22Rv1 (cell line): ENCODE measurements around the gene SCAF11.
"Not testable (repeated sequence)": the region's sequence is repeated elsewhere in the genome, so short reads cannot be mapped to it uniquely, and the experiment has no call there.

Experiments
- H3K27ac ChIP-seq: fragments of 450-650 bp; 2 replicates; pipeline ENCODE4 v1.5.1; 2017
- ZFX ChIP-seq: fragments of 450-650 bp; IDR thresholded peaks from 2 replicates; pipeline ENCODE4 v1.6.1; 2017; ENCODE audit warnings: antibody characterized with exemption, borderline replicate concordance
- TF ChIP-seq, protein P1 (sequence below): fragments of 450-650 bp; IDR thresholded peaks from 2 replicates; pipeline ENCODE4 v1.5.1; 2017; ENCODE audit warnings: mild to moderate bottlenecking

Gene SCAF11, protein sequence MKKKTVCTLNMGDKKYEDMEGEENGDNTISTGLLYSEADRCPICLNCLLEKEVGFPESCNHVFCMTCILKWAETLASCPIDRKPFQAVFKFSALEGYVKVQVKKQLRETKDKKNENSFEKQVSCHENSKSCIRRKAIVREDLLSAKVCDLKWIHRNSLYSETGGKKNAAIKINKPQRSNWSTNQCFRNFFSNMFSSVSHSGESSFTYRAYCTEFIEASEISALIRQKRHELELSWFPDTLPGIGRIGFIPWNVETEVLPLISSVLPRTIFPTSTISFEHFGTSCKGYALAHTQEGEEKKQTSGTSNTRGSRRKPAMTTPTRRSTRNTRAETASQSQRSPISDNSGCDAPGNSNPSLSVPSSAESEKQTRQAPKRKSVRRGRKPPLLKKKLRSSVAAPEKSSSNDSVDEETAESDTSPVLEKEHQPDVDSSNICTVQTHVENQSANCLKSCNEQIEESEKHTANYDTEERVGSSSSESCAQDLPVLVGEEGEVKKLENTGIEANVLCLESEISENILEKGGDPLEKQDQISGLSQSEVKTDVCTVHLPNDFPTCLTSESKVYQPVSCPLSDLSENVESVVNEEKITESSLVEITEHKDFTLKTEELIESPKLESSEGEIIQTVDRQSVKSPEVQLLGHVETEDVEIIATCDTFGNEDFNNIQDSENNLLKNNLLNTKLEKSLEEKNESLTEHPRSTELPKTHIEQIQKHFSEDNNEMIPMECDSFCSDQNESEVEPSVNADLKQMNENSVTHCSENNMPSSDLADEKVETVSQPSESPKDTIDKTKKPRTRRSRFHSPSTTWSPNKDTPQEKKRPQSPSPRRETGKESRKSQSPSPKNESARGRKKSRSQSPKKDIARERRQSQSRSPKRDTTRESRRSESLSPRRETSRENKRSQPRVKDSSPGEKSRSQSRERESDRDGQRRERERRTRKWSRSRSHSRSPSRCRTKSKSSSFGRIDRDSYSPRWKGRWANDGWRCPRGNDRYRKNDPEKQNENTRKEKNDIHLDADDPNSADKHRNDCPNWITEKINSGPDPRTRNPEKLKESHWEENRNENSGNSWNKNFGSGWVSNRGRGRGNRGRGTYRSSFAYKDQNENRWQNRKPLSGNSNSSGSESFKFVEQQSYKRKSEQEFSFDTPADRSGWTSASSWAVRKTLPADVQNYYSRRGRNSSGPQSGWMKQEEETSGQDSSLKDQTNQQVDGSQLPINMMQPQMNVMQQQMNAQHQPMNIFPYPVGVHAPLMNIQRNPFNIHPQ (N-terminal part only)

DNA sequence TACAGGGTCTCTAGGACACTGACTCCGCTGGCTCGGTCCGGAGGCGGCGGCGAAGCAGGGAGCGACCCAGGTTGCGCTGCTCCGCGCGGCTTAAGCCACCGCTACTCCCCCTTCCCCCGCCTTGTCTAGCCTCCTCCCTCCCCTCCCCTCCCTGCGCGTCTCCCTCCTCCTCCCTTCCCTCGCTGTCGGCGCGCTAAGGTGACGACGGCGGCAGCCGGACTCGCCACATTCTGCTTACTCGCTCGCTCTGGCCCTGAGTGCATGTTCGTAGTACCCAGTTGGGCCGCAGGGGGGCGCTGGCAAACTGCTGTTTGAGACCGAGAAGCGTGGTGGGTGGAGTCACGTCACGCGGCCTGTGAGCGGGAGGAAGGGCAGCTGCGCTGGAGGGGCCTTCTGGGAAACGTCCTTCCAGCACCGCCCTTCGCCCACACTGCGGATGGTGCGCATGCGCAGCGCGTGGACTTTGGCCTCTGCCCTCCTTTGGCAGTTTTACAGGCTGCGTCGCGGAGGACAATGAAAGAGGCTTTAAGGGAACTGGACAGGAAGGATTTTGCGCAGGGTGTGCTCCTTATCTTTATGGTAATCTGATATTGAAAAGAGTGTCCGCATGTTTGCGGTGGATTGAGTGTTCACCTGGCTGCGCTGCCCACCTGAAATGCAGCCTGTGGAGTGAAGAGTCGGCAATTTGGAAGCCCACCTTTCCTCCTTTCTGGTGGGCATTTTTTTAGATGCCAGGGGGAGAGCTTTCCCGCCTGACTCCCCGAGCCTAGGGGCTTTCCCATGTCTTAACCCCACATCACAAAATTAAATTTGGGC is at the start of gene SCAF11:
Gene SCAF11, minus strand, starts transcription at position 107 of the 816 bp plus-strand sequence. CDS start 26,407 bp downstream, outside the sequence.
- no peak for TF ChIP-seq ZFX
- TF ChIP-seq, protein P1, sequence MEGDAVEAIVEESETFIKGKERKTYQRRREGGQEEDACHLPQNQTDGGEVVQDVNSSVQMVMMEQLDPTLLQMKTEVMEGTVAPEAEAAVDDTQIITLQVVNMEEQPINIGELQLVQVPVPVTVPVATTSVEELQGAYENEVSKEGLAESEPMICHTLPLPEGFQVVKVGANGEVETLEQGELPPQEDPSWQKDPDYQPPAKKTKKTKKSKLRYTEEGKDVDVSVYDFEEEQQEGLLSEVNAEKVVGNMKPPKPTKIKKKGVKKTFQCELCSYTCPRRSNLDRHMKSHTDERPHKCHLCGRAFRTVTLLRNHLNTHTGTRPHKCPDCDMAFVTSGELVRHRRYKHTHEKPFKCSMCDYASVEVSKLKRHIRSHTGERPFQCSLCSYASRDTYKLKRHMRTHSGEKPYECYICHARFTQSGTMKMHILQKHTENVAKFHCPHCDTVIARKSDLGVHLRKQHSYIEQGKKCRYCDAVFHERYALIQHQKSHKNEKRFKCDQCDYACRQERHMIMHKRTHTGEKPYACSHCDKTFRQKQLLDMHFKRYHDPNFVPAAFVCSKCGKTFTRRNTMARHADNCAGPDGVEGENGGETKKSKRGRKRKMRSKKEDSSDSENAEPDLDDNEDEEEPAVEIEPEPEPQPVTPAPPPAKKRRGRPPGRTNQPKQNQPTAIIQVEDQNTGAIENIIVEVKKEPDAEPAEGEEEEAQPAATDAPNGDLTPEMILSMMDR: peak; percentile 99
- peak within 1 kb of the TSS; percentile 100 for H3K27ac ChIP-seq

DNA sequence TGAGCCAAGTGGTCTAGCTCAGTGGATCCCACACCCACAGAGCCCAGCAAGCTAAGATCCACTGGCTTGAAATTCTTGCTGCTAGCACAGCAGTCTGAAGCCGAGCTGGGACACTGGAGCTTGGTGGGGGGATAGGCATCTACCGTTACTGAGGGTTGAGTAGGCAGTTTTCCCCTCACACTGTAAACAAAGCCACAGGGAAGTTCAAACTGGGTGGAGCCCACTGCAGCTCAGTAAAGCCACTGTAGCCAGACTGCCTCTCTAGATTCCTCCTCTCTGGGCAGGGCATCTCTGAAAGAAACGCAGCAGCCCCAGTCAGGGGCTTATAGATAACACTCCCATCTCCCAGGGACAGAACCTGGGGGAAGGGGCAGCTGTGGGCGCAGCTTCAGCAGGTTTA is 46.7 kb upstream of the SCAF11 start:
- H3K27ac ChIP-seq: not testable (repeated sequence)

DNA sequence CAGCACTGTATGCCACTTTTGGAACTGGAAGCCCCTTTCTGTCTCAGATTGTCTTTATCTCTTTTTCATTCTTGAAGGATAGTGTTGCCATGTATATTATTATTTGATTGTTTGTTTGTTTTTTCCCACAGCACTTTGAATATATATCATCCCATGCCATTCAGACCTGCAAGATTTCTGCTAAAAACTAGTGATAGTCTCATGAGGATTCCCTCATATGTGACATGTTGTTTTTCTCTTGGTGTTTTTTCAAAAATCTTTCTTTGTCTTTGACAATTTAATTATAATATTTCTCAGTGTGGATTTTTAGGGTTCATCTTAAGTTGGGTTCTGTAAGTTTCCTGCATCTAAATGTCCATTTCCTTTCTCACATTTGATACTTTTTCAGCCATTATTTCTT is 36.8 kb upstream of the SCAF11 start:
- TF ChIP-seq, protein P1: no peak
- no peak for TF ChIP-seq ZFX
- H3K27ac ChIP-seq: no peak overlapping the region

DNA sequence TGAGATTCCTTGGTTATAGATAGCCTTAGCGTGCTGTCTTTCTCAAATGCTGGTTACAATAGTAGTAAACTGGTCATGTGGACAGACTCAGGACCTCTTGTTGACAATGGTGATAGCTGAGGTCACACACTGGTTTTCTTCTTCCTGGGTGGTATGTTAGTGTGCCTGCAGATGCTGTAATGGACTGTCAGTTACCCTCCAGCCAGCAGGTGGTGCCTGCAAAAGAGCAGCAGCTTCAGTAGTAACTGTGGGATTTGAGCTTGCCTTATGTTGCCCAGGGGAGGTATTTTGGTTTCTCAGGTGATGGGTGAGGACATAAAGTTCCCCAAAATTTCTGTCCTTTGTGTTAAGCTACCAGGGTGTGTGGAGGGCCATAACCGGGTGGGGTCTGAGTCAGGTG is 33.7 kb upstream of the SCAF11 start:
- no peak for TF ChIP-seq ZFX
- TF ChIP-seq, protein P1: 0 out of 2 replicates have a peak, but pooled peaks have one; percentile 4
- no peak overlapping the region for H3K27ac ChIP-seq

DNA sequence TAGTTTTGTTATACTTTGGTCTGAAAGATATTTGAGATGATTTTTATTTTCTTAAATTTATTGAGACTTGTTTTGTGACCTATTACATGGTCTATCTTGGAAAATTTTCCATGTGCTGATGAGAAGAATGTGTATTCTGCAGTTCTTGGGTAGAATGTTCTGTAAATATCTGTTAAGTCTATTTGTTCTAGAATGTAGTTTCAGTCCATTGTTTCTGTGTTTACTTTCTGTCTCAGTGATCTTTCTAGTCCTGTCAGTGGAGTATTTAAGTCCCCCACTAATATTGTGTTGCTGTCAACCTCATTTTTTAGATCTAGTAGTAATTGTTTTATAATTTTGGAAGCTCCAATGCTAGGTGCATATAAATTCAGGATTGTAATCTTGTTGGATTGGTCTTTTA is 30.4 kb upstream of the SCAF11 start:
- no peak overlapping the region for H3K27ac ChIP-seq
- no peak for TF ChIP-seq ZFX
- TF ChIP-seq, protein P1: no peak

DNA sequence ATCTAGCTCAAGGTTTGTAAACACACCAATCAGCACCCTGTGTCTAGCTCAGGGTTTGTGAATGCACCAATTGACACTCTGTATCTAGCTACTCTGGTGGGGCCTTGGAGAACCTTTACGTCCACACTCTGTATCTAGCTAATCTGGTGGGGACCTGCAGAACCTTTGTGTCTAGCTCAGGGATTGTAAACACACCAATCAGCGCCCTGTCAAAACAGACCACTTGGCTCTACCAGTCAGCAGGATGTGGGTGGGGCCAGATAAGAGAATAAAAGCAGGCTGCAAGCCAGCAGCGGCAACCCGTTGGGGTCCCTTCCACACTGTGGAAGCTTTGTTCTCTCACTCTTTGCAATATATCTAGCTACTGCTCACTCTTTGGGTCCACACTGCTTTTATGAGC is 28.3 kb upstream of the SCAF11 start:
- not testable (repeated sequence) for H3K27ac ChIP-seq

DNA sequence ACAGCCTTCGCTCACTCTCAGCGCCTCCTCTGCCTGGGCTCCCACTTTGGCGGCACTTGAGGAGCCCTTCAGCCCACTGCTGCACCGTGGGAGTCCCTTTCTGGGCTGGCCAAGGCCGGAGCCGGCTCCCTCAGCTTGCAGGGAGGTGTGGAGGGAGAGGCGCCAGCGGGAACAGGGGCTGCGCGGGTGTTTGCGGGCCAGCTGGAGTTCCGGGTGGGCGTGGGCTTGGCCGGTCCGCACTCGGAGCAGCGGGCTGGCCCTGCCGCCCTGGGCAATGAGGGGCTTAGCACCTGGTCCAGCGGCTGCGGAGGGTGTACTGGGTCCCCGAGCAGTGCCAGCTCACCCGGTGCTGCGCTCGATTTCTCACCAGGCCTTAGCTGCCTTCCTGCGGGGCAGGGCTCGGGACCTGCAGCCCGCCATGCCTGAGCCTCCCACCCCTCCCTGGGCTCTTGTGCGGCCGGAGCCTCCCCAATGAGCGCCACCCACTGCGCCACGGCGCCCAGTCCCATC is 27.5 kb upstream of the SCAF11 start:
- not testable (repeated sequence) for H3K27ac ChIP-seq

DNA sequence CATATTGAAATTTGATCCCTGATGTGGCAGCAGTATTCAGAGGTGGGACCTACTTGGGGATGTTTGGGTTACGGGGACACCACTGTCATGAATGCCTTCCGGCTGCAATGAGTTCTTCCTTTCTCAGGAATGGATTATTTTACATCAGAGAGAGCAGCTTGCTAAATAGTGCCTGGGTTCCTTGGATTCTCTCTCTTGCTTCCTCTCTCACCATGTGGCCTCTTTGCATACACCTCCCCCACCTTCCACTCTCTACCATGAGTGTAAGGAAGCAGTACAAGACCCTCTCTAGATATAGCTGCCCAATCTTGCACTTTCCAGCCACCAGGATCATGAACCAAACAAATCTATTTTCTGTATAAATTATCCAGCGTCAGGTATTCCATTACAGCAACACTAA is 15.4 kb upstream of the SCAF11 start:
- no peak overlapping the region for H3K27ac ChIP-seq
- TF ChIP-seq, protein P1: no peak
- TF ChIP-seq ZFX: no peak
